Effector memory CD8-positive, alpha-beta T cell (primary cell): ENCODE measurements around the gene CADM2.

Experiments
- ATAC-seq: fragments of 150-1000 bp; cut with Tn5 transposase; replicated peaks from 2 replicates; pipeline ENCODE4 v1.10.0; 2021; ENCODE audit warnings: mild to moderate bottlenecking, moderate library complexity
- DNase-seq, 3 experiments: peaks; one replicate each; pipeline ENCODE4 v3.0.0; 2021
- H3K27ac Mint-ChIP-seq, 2 donors: one replicate each; pipeline ENCODE4 v1.8.0; 2022; ENCODE audit warnings: mild to moderate bottlenecking in 2 of 2, mixed read lengths in 2 of 2, moderate library complexity in 2 of 2
- H3K27me3 Mint-ChIP-seq, 2 donors: one replicate each; pipeline ENCODE4 v1.8.0; 2022; ENCODE audit warnings: mixed read lengths in 2 of 2
- H3K36me3 Mint-ChIP-seq: one replicate; pipeline ENCODE4 v1.8.0; 2022; ENCODE audit warnings: mild to moderate bottlenecking, moderate library complexity, mixed read lengths; ENCODE audit not compliant: insufficient read depth
- H3K4me1 Mint-ChIP-seq, 2 donors: one replicate each; pipeline ENCODE4 v1.8.0; 2022; ENCODE audit warnings: low read depth in 2 of 2, mixed read lengths in 2 of 2
- H3K4me3 Mint-ChIP-seq, 2 donors: one replicate each; pipeline ENCODE4 v1.8.0; 2022; ENCODE audit warnings: mild to moderate bottlenecking in 2 of 2, mixed read lengths in 2 of 2, moderate library complexity in 2 of 2
- H3K9me3 Mint-ChIP-seq, 2 donors: one replicate each; pipeline ENCODE4 v1.8.0; 2022; ENCODE audit warnings: mixed read lengths in 2 of 2

Gene CADM2

GRCh38 chr3:84965141-84965540 is 6.4 kb downstream of the CADM2 start:
- H3K36me3 Mint-ChIP-seq: no peaks in the 10 kb centered on the region
- H3K4me3 Mint-ChIP-seq: no peak overlapping the region
- DNase-seq: no peak
- peaks cover 8 to 11% of the 10 kb centered on the region in 2 donors for H3K9me3 Mint-ChIP-seq
- peaks cover 8 to 20% of the 10 kb centered on the region in 2 donors for H3K27me3 Mint-ChIP-seq
- no peak overlapping the region for H3K27ac Mint-ChIP-seq
- ATAC-seq: no peak
- peaks cover 0 to 2% of the 10 kb centered on the region in 2 donors for H3K4me1 Mint-ChIP-seq

GRCh38 chr3:84967767-84968581 is 9.2 kb downstream of the CADM2 start:
- Mint-ChIP-seq H3K4me3 (no peak overlapping the region), H3K4me1 (no peaks in the 10 kb centered on the region), H3K27ac (no peak overlapping the region), H3K9me3 (peaks cover 7 to 9% of the 10 kb centered on the region in 2 donors), H3K27me3 (no peaks in the 10 kb centered on the region), H3K36me3 (no peaks in the 10 kb centered on the region)
- DNase-seq (no peak), ATAC-seq (no peak)

- no peak for ATAC-seq
- Mint-ChIP-seq H3K36me3 (no peaks in the 10 kb centered on the region), H3K27me3 (no peaks in the 10 kb centered on the region), H3K4me1 (no peaks in the 10 kb centered on the region), H3K9me3 (peaks cover 7 to 8% of the 10 kb centered on the region in 2 donors), H3K27ac (no peak overlapping the region), H3K4me3 (no peak overlapping the region)
- DNase-seq: no peak
These were observed 10.0 kb downstream of the CADM2 start for GRCh38 chr3:84968701-84969235.

DNA sequence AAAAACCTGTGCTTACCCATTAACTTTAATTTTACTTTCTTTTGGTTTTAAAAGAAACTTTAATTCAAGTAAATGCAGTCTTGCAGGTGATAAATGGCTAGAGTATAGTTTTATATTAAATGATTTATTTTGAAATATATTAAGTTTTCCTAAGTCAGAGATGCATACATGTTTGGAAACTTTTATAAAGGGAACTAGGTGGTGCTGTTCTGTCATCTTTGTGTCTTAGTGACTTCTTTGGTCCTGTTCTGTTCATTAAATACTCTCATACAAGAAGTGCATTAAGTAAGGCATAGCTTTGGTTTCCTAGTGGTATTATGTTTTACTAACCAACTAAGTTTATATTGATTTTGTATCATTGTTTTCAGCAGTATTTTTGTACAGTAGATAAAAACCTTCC is 15.6 kb downstream of the CADM2 start:
- H3K4me1 Mint-ChIP-seq: no peaks in the 10 kb centered on the region
- peaks cover 8 to 16% of the 10 kb centered on the region in 2 donors for H3K9me3 Mint-ChIP-seq
- no peak for ATAC-seq
- no peaks in the 10 kb centered on the region for H3K36me3 Mint-ChIP-seq
- DNase-seq: no peak
- H3K27me3 Mint-ChIP-seq: no peaks in the 10 kb centered on the region
- H3K27ac Mint-ChIP-seq: no peak overlapping the region
- no peak overlapping the region for H3K4me3 Mint-ChIP-seq

- no peaks in the 10 kb centered on the region for H3K4me1 Mint-ChIP-seq
- no peaks in the 10 kb centered on the region for H3K36me3 Mint-ChIP-seq
- ATAC-seq: no peak
- H3K27me3 Mint-ChIP-seq: no peaks in the 10 kb centered on the region
- H3K4me3 Mint-ChIP-seq: no peak overlapping the region
- H3K27ac Mint-ChIP-seq: no peak overlapping the region
- DNase-seq: no peak
- peaks cover 2 to 10% of the 10 kb centered on the region in 2 donors for H3K9me3 Mint-ChIP-seq
These were observed 18.2 kb downstream of the CADM2 start for GRCh38 chr3:84977021-84977420.

DNA sequence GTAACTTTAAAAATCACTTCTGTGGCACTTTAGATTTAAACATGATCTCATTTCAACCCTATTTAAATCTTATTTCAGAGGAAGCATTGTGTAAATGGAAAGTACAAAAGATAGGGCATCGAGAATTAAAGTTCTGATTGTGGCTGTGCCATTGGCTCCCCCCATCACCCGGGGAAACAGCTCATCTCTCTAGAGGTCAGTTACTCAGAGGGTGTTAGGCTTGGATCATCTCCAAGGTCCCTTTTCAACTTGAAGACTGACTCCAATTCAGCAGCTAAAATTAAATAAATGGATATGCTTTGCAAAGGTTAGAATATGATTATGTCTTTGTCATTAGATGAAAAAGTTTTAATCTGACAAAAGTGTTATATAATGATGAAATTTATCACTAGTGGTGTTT is 20.1 kb downstream of the CADM2 start:
- Mint-ChIP-seq H3K27me3 (no peaks in the 10 kb centered on the region), H3K36me3 (no peaks in the 10 kb centered on the region), H3K4me3 (no peak overlapping the region), H3K4me1 (no peaks in the 10 kb centered on the region), H3K9me3 (peaks cover 2 to 9% of the 10 kb centered on the region in 2 donors), H3K27ac (no peak overlapping the region)
- ATAC-seq (no peak), DNase-seq (no peak)

- Mint-ChIP-seq H3K36me3 (no peaks in the 10 kb centered on the region), H3K4me1 (no peaks in the 10 kb centered on the region), H3K9me3 (peaks cover 5 to 18% of the 10 kb centered on the region in 2 donors), H3K4me3 (no peak overlapping the region), H3K27me3 (no peaks in the 10 kb centered on the region), H3K27ac (no peak overlapping the region)
- DNase-seq (no peak), ATAC-seq (no peak)
These were observed 21.2 kb downstream of the CADM2 start for GRCh38 chr3:84980011-84980410.

- DNase-seq: no peak
- Mint-ChIP-seq H3K36me3 (no peaks in the 10 kb centered on the region), H3K27ac (no peak overlapping the region), H3K9me3 (peaks cover 5 to 18% of the 10 kb centered on the region in 2 donors), H3K4me3 (no peak overlapping the region), H3K4me1 (no peaks in the 10 kb centered on the region), H3K27me3 (no peaks in the 10 kb centered on the region)
- ATAC-seq: no peak
These were observed 21.7 kb downstream of the CADM2 start for GRCh38 chr3:84980456-84980855.

- no peaks in the 10 kb centered on the region for H3K27me3 Mint-ChIP-seq
- no peak overlapping the region for H3K27ac Mint-ChIP-seq
- ATAC-seq (no peak), DNase-seq (no peak)
- H3K4me1 Mint-ChIP-seq: no peaks in the 10 kb centered on the region
- H3K9me3 Mint-ChIP-seq: peaks cover 3 to 20% of the 10 kb centered on the region in 2 donors
- no peak overlapping the region for H3K4me3 Mint-ChIP-seq
- peaks cover 2% of the 10 kb centered on the region for H3K36me3 Mint-ChIP-seq
These were observed 24.7 kb downstream of the CADM2 start for GRCh38 chr3:84983490-84983889.

DNA sequence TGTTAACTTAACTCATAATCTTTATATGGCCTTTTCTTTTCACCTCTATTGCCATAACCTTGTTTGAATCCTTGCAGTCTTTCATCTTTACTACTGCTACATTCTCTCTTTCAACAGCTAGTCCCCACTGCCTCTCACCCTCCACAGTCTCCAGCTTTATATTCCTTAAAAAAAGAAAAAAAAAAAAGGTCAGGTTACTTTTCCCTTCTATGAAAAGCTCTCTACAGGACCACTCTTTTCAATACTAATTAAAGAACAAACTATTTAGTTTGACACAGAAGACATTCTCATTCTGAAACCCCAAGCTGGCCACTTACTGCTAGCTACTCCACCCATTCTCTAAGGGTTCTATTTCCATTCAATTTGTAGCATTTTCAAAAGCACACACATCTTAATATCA is 25.6 kb downstream of the CADM2 start:
- Mint-ChIP-seq H3K27me3 (no peaks in the 10 kb centered on the region), H3K9me3 (peaks cover 3 to 21% of the 10 kb centered on the region in 2 donors), H3K27ac (no peak overlapping the region), H3K4me1 (no peaks in the 10 kb centered on the region), H3K36me3 (peaks cover 4% of the 10 kb centered on the region), H3K4me3 (no peak overlapping the region)
- ATAC-seq (no peak), DNase-seq (no peak)

DNA sequence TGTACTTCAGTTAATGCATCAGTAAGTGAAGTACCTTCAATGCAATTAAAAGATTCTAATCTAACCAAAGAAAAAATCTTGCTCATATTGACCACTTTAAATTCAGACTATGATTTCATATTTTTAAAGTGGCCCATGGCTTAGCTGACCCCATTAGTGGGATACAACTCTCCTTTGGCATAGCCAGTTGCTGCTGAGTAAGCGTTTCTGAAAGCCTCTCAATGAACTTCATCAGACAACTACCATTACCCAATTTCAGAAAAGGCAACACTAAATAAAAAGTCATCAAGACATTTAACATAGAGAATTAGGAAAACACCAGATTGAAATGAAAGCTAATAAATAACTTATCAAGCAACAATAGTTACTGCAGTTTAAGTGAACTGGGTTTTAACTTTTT is 27.0 kb downstream of the CADM2 start:
- DNase-seq: no peak
- H3K27me3 Mint-ChIP-seq: no peaks in the 10 kb centered on the region
- H3K4me1 Mint-ChIP-seq: no peaks in the 10 kb centered on the region
- no peak overlapping the region for H3K4me3 Mint-ChIP-seq
- H3K36me3 Mint-ChIP-seq: peaks cover 4% of the 10 kb centered on the region
- no peak for ATAC-seq
- H3K27ac Mint-ChIP-seq: no peak overlapping the region
- peaks cover 3 to 21% of the 10 kb centered on the region in 2 donors for H3K9me3 Mint-ChIP-seq

- peaks cover 4% of the 10 kb centered on the region for H3K36me3 Mint-ChIP-seq
- no peak overlapping the region for H3K4me3 Mint-ChIP-seq
- H3K27me3 Mint-ChIP-seq: no peaks in the 10 kb centered on the region
- no peak for DNase-seq
- H3K4me1 Mint-ChIP-seq: no peaks in the 10 kb centered on the region
- peaks cover 3 to 27% of the 10 kb centered on the region in 2 donors for H3K9me3 Mint-ChIP-seq
- ATAC-seq: no peak
- no peak overlapping the region for H3K27ac Mint-ChIP-seq
These were observed 29.1 kb downstream of the CADM2 start for GRCh38 chr3:84987706-84988504.

- Mint-ChIP-seq H3K4me1 (no peaks in the 10 kb centered on the region), H3K27me3 (no peaks in the 10 kb centered on the region), H3K9me3 (peaks cover 3 to 30% of the 10 kb centered on the region in 2 donors), H3K36me3 (peaks cover 4% of the 10 kb centered on the region), H3K27ac (no peak overlapping the region), H3K4me3 (no peak overlapping the region)
- DNase-seq (no peak), ATAC-seq (no peak)
These were observed 30.3 kb downstream of the CADM2 start for GRCh38 chr3:84989102-84989501.
